Panc1 (cell line): ENCODE data around the gene HOXB5.

ENCODE experiments used
- TCF7L2 ChIP-seq: IDR thresholded peaks from 2 replicates; pipeline ENCODE4 v1.6.1; 2011; ENCODE audit warnings: mild to moderate bottlenecking, low read depth, low read length, inconsistent platforms
- TF ChIP-seq, protein P1 (sequence below): fragments of 450-650 bp; IDR thresholded peaks from 2 replicates; pipeline ENCODE4 v1.5.1; 2017; ENCODE audit warnings: mild to moderate bottlenecking

DNA sequence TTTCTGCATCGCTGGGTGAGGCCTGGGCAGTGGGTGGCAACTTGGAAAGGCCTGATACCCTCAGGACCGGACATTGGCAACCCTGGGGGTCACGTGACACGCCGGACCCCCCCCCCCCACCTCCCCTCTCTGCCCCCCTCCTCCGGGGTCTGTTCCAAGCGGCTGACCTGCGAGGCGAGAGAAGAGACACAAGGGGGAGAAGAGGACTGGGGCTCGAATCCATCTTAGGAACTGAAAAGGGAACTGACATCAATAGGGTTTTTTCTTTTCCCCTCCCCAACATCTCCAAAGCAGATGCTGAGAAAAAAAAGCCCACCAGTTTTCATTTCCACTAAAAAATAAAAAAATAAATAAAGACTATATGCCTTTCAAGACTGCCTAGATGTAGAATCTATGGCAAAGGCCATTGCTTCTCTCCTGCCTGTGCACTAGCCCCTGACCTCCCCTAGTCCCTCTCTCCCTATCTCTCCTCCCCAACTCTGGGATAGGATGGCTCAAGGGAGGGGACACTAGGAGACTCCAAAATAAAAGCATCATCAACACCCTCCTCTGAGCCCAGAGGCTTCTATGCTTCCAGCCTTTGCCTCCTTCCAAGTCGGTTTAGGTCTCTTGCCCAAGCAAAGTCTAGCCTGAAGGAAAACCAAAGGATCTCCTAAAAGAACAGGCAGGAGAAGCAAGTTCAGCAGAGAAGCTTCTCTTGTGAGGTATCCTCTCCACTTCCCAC lies 41.0 kb downstream of the HOXB5 start:
- TF ChIP-seq, protein P1, sequence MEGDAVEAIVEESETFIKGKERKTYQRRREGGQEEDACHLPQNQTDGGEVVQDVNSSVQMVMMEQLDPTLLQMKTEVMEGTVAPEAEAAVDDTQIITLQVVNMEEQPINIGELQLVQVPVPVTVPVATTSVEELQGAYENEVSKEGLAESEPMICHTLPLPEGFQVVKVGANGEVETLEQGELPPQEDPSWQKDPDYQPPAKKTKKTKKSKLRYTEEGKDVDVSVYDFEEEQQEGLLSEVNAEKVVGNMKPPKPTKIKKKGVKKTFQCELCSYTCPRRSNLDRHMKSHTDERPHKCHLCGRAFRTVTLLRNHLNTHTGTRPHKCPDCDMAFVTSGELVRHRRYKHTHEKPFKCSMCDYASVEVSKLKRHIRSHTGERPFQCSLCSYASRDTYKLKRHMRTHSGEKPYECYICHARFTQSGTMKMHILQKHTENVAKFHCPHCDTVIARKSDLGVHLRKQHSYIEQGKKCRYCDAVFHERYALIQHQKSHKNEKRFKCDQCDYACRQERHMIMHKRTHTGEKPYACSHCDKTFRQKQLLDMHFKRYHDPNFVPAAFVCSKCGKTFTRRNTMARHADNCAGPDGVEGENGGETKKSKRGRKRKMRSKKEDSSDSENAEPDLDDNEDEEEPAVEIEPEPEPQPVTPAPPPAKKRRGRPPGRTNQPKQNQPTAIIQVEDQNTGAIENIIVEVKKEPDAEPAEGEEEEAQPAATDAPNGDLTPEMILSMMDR, result no peak; the same call in 1 of the 2 replicates
- no peak for TF ChIP-seq TCF7L2
